Measurements from ENCODE around the gene IAH1. TPM values are rescaled to one million over a fixed set of nuclear protein-coding genes. Genes with fewer than 3 reads are reported as not detected.

IAH1 gene
- total RNA-seq: 52.1 and 56.6 TPM in 2 replicates

GRCh38 chr2:9474361-9475057 lies at the start of gene IAH1:
Gene IAH1 (plus strand): TSS chr2:9474551. CDS start chr2:9474567, 16 bp downstream.
- peak; percentile 94 for DNase-seq (ENCODE audit: insufficient read length, low spot score, missing footprints)
- Histone ChIP-seq H3K27me3 (ENCODE audit: insufficient read depth, low read length) (no peaks in the 10 kb centered on the region), H3K4me1 (ENCODE audit: insufficient read depth, low read length) (peaks cover 12% of the 10 kb centered on the region), H3K4me2 (ENCODE audit: insufficient read depth, low read length) (peak within 1 kb of the TSS; percentile 89), H3K27ac (ENCODE audit: low read depth, low read length) (peak within 1 kb of the TSS; percentile 78), H3K79me2 (ENCODE audit: insufficient read depth, low read length) (peaks cover 44% of the 10 kb centered on the region), H3K9me3 (ENCODE audit: low read depth, low read length) (no peaks in the 10 kb centered on the region), H4K20me1 (ENCODE audit: insufficient read depth, low read length) (peaks cover 2% of the 10 kb centered on the region), H3K4me3 (ENCODE audit: insufficient read depth, low read length) (peak within 1 kb of the TSS; percentile 82), H3K36me3 (ENCODE audit: insufficient read depth, low read length) (peaks cover 30% of the 10 kb centered on the region), H2AFZ (ENCODE audit: low read length) (peak within 1 kb of the TSS; percentile 89)
- no peak for TF ChIP-seq CTCF (IDR thresholded peaks at IDR 0.05; ENCODE audit: extremely low read depth, low read depth, low read length)

GRCh38 chr2:9428965-9429577 lies 45.3 kb upstream of the IAH1 start:
- no peaks in the 10 kb centered on the region for H3K27me3 ChIP-seq (ENCODE audit: insufficient read depth, low read length)
- no peak for TF ChIP-seq CTCF (IDR thresholded peaks at IDR 0.05; ENCODE audit: extremely low read depth, low read depth, low read length)
- H3K79me2 ChIP-seq (ENCODE audit: insufficient read depth, low read length): peaks cover 37% of the 10 kb centered on the region
- peak overlapping the region; percentile 62 for H3K27ac ChIP-seq (ENCODE audit: low read depth, low read length)
- no peaks in the 10 kb centered on the region for H3K9me3 ChIP-seq (ENCODE audit: low read depth, low read length)
- peak; percentile 84 for DNase-seq (ENCODE audit: insufficient read length, low spot score, missing footprints)
- H3K4me2 ChIP-seq (ENCODE audit: insufficient read depth, low read length): peak overlapping the region; percentile 22
- H3K4me1 ChIP-seq (ENCODE audit: insufficient read depth, low read length): peaks cover 26% of the 10 kb centered on the region
- H4K20me1 ChIP-seq (ENCODE audit: insufficient read depth, low read length): no peaks in the 10 kb centered on the region
- peak overlapping the region; percentile 69 for H2AFZ ChIP-seq (ENCODE audit: low read length)
- H3K36me3 ChIP-seq (ENCODE audit: insufficient read depth, low read length): peaks cover 32% of the 10 kb centered on the region
- no peak overlapping the region for H3K4me3 ChIP-seq (ENCODE audit: insufficient read depth, low read length)

GRCh38 chr2:9430316-9431293 lies 43.7 kb upstream of the IAH1 start:
- H3K4me1 ChIP-seq (ENCODE audit: insufficient read depth, low read length): peaks cover 19% of the 10 kb centered on the region
- H3K36me3 ChIP-seq (ENCODE audit: insufficient read depth, low read length): peaks cover 32% of the 10 kb centered on the region
- peak overlapping the region; percentile 6 for H3K27ac ChIP-seq (ENCODE audit: low read depth, low read length)
- H3K27me3 ChIP-seq (ENCODE audit: insufficient read depth, low read length): no peaks in the 10 kb centered on the region
- no peak overlapping the region for H3K4me2 ChIP-seq (ENCODE audit: insufficient read depth, low read length)
- no peak for DNase-seq (ENCODE audit: insufficient read length, low spot score, missing footprints)
- H3K79me2 ChIP-seq (ENCODE audit: insufficient read depth, low read length): peaks cover 21% of the 10 kb centered on the region
- no peak for TF ChIP-seq CTCF (IDR thresholded peaks at IDR 0.05; ENCODE audit: extremely low read depth, low read depth, low read length)
- no peak overlapping the region for H3K4me3 ChIP-seq (ENCODE audit: insufficient read depth, low read length)
- no peaks in the 10 kb centered on the region for H3K9me3 ChIP-seq (ENCODE audit: low read depth, low read length)
- no peaks in the 10 kb centered on the region for H4K20me1 ChIP-seq (ENCODE audit: insufficient read depth, low read length)
- H2AFZ ChIP-seq (ENCODE audit: low read length): no peak overlapping the region

Measured in osteoblast (primary cell).